HepG2 (cell line): ENCODE measurements around the gene MRPS14. TPM values are rescaled to one million over a fixed set of nuclear protein-coding genes. Genes with fewer than 3 reads are reported as not detected.

Experiments
- ATAC-seq: fragments of 200-7000 bp; cut with Tn5 transposase; 3 replicates; pipeline ENCODE4 v1.9.1; 2020; ENCODE audit warnings: mild to moderate bottlenecking, moderate library complexity
- BruUV-seq: library from RNA; stranded (reverse); fragments of 400-500 nt; replicated peaks from 2 replicates; lab custom pipeline; 2021; lab: Mats Ljungman, UMichigan
- CTCF ChIA-PET: fragments of 300-600 bp; formaldehyde crosslinking; extraction: SDS; loops from one replicate; lab custom pipeline; 2021; ENCODE audit warnings: low total read pairs, inconsistent platforms, low intra/inter-chr PET ratio; lab: Yijun Ruan, JAX
- POLR2A ChIA-PET: fragments of 350-600 bp; sonication (Branson Sonifier 250); formaldehyde crosslinking; loops from one replicate; lab custom pipeline; 2020; ENCODE audit warnings: antibody characterized with exemption, inconsistent platforms; lab: Yijun Ruan, JAX
- DNase-seq: peaks from one replicate; pipeline ENCODE4 v3.0.0-alpha.2; 2015; ENCODE audit warnings: low spot score
- FAIRE-seq: peaks from 3 replicates; lab custom pipeline; 2011; peaks lifted over from hg19 to GRCh38; lab: Jason Lieb, UNC
- H2AFZ ChIP-seq: one replicate; pipeline ENCODE4 v1.6.1; 2011; ENCODE audit warnings: low read length, inconsistent platforms
- H3K27ac ChIP-seq: fragments of 300-600 bp; 3 replicates; pipeline ENCODE4 v1.8.0; 2011; ENCODE audit warnings: mixed run types, mild to moderate bottlenecking, mixed read lengths, low read length, inconsistent platforms; ENCODE audit not compliant: insufficient read depth; ENCODE audit errors: extremely low read length
- H3K27me3 ChIP-seq, 2 experiments: fragments of 200-600 bp in 1 of 2; 2 replicates in 1 of 2; 3 replicates in 1 of 2; pipeline versions ENCODE4 v1.6.0 to v1.8.0; 2011; ENCODE audit warnings: low read length in 2 of 2, mild to moderate bottlenecking in 2 of 2, moderate library complexity in 2 of 2, inconsistent platforms in 1 of 2; ENCODE audit not compliant: insufficient read depth in 2 of 2, control insufficient read depth in 1 of 2
- H3K36me3 ChIP-seq, 2 experiments: fragments of 200-600 bp in 1 of 2; replicated peaks in 1 of 2; 2 replicates in 1 of 2; 3 replicates in 1 of 2; pipeline versions ENCODE4 v1.5.1 to v1.8.0; 2011; ENCODE audit warnings: low read length in 2 of 2, inconsistent platforms in 1 of 2; ENCODE audit not compliant: insufficient read depth in 2 of 2, control insufficient read depth in 1 of 2
- H3K4me1 ChIP-seq: 2 replicates; pipeline ENCODE4 v1.5.1; 2012; ENCODE audit warnings: low read length, inconsistent platforms; ENCODE audit not compliant: insufficient read depth
- H3K4me2 ChIP-seq: 2 replicates; pipeline ENCODE4 v1.6.0; 2011; ENCODE audit warnings: low read depth, low read length, inconsistent platforms
- H3K4me3 ChIP-seq, 3 experiments: fragments of 200-600 bp in 1 of 3; sonication (generic), shearing (Covaris generic) in 1 of 3; replicated peaks in 1 of 3; 2 replicates each; pipeline ENCODE4 v1.5.1; 2011 to 2016; ENCODE audit warnings: low read length in 3 of 3, inconsistent platforms in 2 of 3, low read depth in 2 of 3, mild to moderate bottlenecking in 2 of 3, control low read depth in 1 of 3, mixed read lengths in 1 of 3; ENCODE audit not compliant: insufficient read depth in 1 of 3
- H3K79me2 ChIP-seq: one replicate; pipeline ENCODE4 v1.6.1; 2011; ENCODE audit warnings: low read length, inconsistent platforms; ENCODE audit not compliant: insufficient read depth
- H3K9ac ChIP-seq: 2 replicates; pipeline ENCODE4 v1.6.0; 2011; ENCODE audit warnings: mild to moderate bottlenecking, low read depth, low read length, inconsistent platforms; ENCODE audit not compliant: insufficient read depth
- H3K9me3 ChIP-seq: 2 replicates; pipeline ENCODE4 v1.5.1; 2012; ENCODE audit warnings: mild to moderate bottlenecking, low read length
- H4K20me1 ChIP-seq: 2 replicates; pipeline ENCODE4 v1.6.0; 2011; ENCODE audit warnings: inconsistent platforms, mild to moderate bottlenecking, low read length, moderate library complexity; ENCODE audit not compliant: insufficient read depth
- ATF5 ChIP-seq: sonication (generic); formaldehyde crosslinking; IDR thresholded peaks from 2 replicates; pipeline ENCODE4 v1.4.0; 2020; ENCODE audit warnings: mild to moderate bottlenecking, low read depth, missing genetic modification reagents
- BORCS8-MEF2B ChIP-seq: sonication (generic); formaldehyde crosslinking; IDR thresholded peaks from 2 replicates; pipeline ENCODE4 v1.8.0; 2022; ENCODE audit warnings: mild to moderate bottlenecking, missing genetic modification reagents
- EZH2 ChIP-seq: conservative IDR thresholded peaks from 2 replicates; pipeline ENCODE4 v1.6.1; 2012; ENCODE audit warnings: mild to moderate bottlenecking, low read depth, low read length, moderate library complexity
- ISL2 ChIP-seq: sonication (generic); formaldehyde crosslinking; IDR thresholded peaks from 2 replicates; pipeline ENCODE4 v1.5.0; 2020; ENCODE audit warnings: missing genetic modification reagents
- MAFK ChIP-seq, 2 experiments: IDR thresholded peaks in 1 of 2; conservative IDR thresholded peaks in 1 of 2; 2 replicates each; pipeline ENCODE4 v1.6.1; 2011; ENCODE audit warnings: improper control_type of control experiment in 2 of 2, low read length in 2 of 2
- MEIS2 ChIP-seq: sonication (generic); formaldehyde crosslinking; IDR thresholded peaks from 2 replicates; pipeline ENCODE4 v1.9.0; 2021; ENCODE audit warnings: mild to moderate bottlenecking, missing genetic modification reagents
- RBFOX2 ChIP-seq: fragments of 200-400 bp; formaldehyde crosslinking; IDR thresholded peaks from 2 replicates; pipeline ENCODE4 v1.6.1; 2017; ENCODE audit warnings: low read depth, mild to moderate bottlenecking, low read length
- SKIL ChIP-seq: sonication (generic); formaldehyde crosslinking; IDR thresholded peaks from 2 replicates; pipeline ENCODE4 v1.8.0; 2022; ENCODE audit warnings: missing genetic modification reagents, mild to moderate bottlenecking, moderate library complexity, borderline replicate concordance
- THAP9 ChIP-seq: sonication (generic); formaldehyde crosslinking; IDR thresholded peaks from 2 replicates; pipeline ENCODE4; 2020; ENCODE audit warnings: missing genetic modification reagents, mild to moderate bottlenecking, borderline replicate concordance
- WIZ ChIP-seq: sonication (generic); formaldehyde crosslinking; IDR thresholded peaks from 2 replicates; pipeline ENCODE4 v1.5.1; 2020; ENCODE audit warnings: mild to moderate bottlenecking, missing genetic modification reagents
- ZNF432 ChIP-seq: sonication (generic); formaldehyde crosslinking; IDR thresholded peaks from 2 replicates; pipeline ENCODE4 v1.5.0; 2020; ENCODE audit warnings: missing genetic modification reagents, mild to moderate bottlenecking, borderline replicate concordance
- ZNF567 ChIP-seq: sonication (generic); formaldehyde crosslinking; IDR thresholded peaks from 2 replicates; pipeline ENCODE4 v1.8.1; 2023; ENCODE audit warnings: mild to moderate bottlenecking, missing genetic modification reagents, borderline replicate concordance
- ZNF7 ChIP-seq: IDR thresholded peaks from 2 replicates; pipeline ENCODE4 v1.6.1; 2016; ENCODE audit warnings: missing biosample characterization, missing genetic modification reagents
- ZNF75D ChIP-seq: sonication (generic); formaldehyde crosslinking; IDR thresholded peaks from 2 replicates; pipeline ENCODE4 v1.8.1; 2023; ENCODE audit warnings: missing genetic modification reagents, mild to moderate bottlenecking, borderline replicate concordance
- WGBS: methylation state at CpG from one replicate; pipeline ENCODE4 v1.1.6; 2017; ENCODE audit warnings: low lambda C conversion rate; 5-methylcytosine and 5-hydroxymethylcytosine counted together
- in situ Hi-C: cut with HindIII; loops from 2 replicates; pipeline ENCODE4 v1.10.0; 2017; ENCODE audit warnings: low pct_unique_long_range_greater_than_20kb; ENCODE audit not compliant: extremely low pct_ligation_motif_present
- intact Hi-C: fragments of 100-400 bp; cut with micrococcal nuclease; formaldehyde crosslinking; loops from one replicate; pipeline ENCODE4 v1.10.0; 2022; ENCODE audit not compliant: unreplicated experiment
- polyA plus RNA-seq, 8 experiments: library from polyadenylated mRNA; depleted of rRNA in 3 of 8; stranded (reverse) in 7 of 8; unstranded in 1 of 8; fragments of >200 nt; fragmentation: Illumina TruSeq in 4 of 8; extraction: Trizol in 4 of 8; gene quantifications; 2 replicates each; pipeline versions ENCODE4 v1.2.1 to v1.2.3, GENCODE V29; 2011 to 2016; ENCODE audit warnings: low read depth in 4 of 8, missing spikeins in 1 of 8, mixed read lengths in 1 of 8; ENCODE audit not compliant: insufficient read depth in 1 of 8
- total RNA-seq, 5 experiments: library from RNA; depleted of rRNA; stranded (reverse); fragments of >200 nt; fragmentation: Illumina TruSeq; extraction: Trizol; gene quantifications; 2 replicates each; pipeline ENCODE4 v1.2.3, GENCODE V29; 2016; ENCODE audit warnings: low read depth in 1 of 5
- TF ChIP-seq, protein P1 (sequence below): sonication (generic); formaldehyde crosslinking; IDR thresholded peaks from 2 replicates; pipeline ENCODE4 v1.5.0; 2020; ENCODE audit warnings: mild to moderate bottlenecking, missing genetic modification reagents
- TF ChIP-seq, protein P2 (sequence below): sonication (generic); formaldehyde crosslinking; IDR thresholded peaks from 2 replicates; pipeline ENCODE4 v1.4.0; 2020; ENCODE audit warnings: missing genetic modification reagents

MRPS14 gene
- total and polyA plus RNA-seq, 2 of the 13 experiments (the other 11 are each of a cell fraction or from before 2014, with no cell fraction given), result 36.6 to 43.2 TPM

- peaks cover 19% of the 10 kb centered on the region for H3K4me1 ChIP-seq
- no TSS peak for BruUV-seq
- no peaks in the 10 kb centered on the region for H3K9me3 ChIP-seq
- in situ Hi-C loops (no loop called here), intact Hi-C loops (no loop called here)
- FAIRE-seq (no peak), ATAC-seq (no peak), DNase-seq (no peak)
- H3K4me2 ChIP-seq, result no peak overlapping the region
- H3K4me3 ChIP-seq, result no peak overlapping the region
- H3K79me2 ChIP-seq, result peaks cover 25% of the 10 kb centered on the region
- 96% methylated on average over 3 of the region's 3 CpGs for WGBS
- ChIA-PET CTCF (no interaction called here), POLR2A (no interaction called here)
- H2AFZ ChIP-seq, result no peak overlapping the region
- no peaks in the 10 kb centered on the region; a peak in 1 of 5 replicates for H3K27me3 ChIP-seq
- H4K20me1 ChIP-seq, result 0 out of 2 replicates have a peak, but pooled peaks cover 5% of the 10 kb centered on the region
- H3K27ac ChIP-seq, result no peak overlapping the region
- no peak overlapping the region for H3K9ac ChIP-seq
- H3K36me3 ChIP-seq, result peaks cover 3 to 34% of the 10 kb centered on the region in 2 experiments; a peak in 4 of 5 replicates
- TF ChIP-seq ZNF432 (CRISPR knock-in tag) (no peak), ZNF7 (CRISPR knock-in tag) (no peak), ATF5 (no peak), RBFOX2 (no peak), EZH2 (no peak), THAP9 (CRISPR knock-in tag) (no peak), MAFK (conservative IDR thresholded peaks at IDR 0.05 in 1 of 2, IDR thresholded peaks at IDR 0.05 in 1 of 2; ENCODE audit: low read length in 2 of 2) (no peak), WIZ (CRISPR knock-in tag) (no peak), ZNF567 (CRISPR knock-in tag) (no peak), ZNF75D (CRISPR knock-in tag) (no peak), ISL2 (CRISPR knock-in tag) (no peak), SKIL (no peak), BORCS8-MEF2B (CRISPR knock-in tag) (no peak), MEIS2 (CRISPR knock-in tag) (no peak)
- TF ChIP-seq, protein P1, sequence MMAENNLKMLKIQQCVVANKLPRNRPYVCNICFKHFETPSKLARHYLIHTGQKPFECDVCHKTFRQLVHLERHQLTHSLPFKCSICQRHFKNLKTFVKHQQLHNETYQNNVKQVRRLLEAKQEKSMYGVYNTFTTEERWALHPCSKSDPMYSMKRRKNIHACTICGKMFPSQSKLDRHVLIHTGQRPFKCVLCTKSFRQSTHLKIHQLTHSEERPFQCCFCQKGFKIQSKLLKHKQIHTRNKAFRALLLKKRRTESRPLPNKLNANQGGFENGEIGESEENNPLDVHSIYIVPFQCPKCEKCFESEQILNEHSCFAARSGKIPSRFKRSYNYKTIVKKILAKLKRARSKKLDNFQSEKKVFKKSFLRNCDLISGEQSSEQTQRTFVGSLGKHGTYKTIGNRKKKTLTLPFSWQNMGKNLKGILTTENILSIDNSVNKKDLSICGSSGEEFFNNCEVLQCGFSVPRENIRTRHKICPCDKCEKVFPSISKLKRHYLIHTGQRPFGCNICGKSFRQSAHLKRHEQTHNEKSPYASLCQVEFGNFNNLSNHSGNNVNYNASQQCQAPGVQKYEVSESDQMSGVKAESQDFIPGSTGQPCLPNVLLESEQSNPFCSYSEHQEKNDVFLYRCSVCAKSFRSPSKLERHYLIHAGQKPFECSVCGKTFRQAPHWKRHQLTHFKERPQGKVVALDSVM (CRISPR knock-in tag), result no peak
- TF ChIP-seq, protein P2, sequence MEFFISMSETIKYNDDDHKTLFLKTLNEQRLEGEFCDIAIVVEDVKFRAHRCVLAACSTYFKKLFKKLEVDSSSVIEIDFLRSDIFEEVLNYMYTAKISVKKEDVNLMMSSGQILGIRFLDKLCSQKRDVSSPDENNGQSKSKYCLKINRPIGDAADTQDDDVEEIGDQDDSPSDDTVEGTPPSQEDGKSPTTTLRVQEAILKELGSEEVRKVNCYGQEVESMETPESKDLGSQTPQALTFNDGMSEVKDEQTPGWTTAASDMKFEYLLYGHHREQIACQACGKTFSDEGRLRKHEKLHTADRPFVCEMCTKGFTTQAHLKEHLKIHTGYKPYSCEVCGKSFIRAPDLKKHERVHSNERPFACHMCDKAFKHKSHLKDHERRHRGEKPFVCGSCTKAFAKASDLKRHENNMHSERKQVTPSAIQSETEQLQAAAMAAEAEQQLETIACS (CRISPR knock-in tag), result no peak
Measured at GRCh38 chr1:175019524-175019923, 3.7 kb downstream of the MRPS14 start.
